ENCODE data around the gene PPP3R1. TPM values are rescaled to one million over a fixed set of nuclear protein-coding genes. Genes with fewer than 3 reads are reported as not detected.
A peak's percentile ranks its signal among the peaks of the same experiment; 100 is the strongest.

Gene PPP3R1
- total and polyA plus RNA-seq, 9 of the 15 experiments (the other 6 are each of a cell fraction or from before 2014, with no cell fraction given) = 3.7 to 70.0 (median 24.8) TPM

- TF ChIP-seq SAFB2 (IDR thresholded peaks at IDR 0.05; ENCODE audit: borderline replicate concordance, low read depth, low read length, severe bottlenecking) (no peak), SP2 (IDR thresholded peaks at IDR 0.05; ENCODE audit: extremely low read depth, low read depth, low read length, poor library complexity, severe bottlenecking) (no peak), SMARCC2 (IDR thresholded peaks at IDR 0.05; ENCODE audit: low read depth) (no peak), ZNF436 (CRISPR knock-in tag; IDR thresholded peaks at IDR 0.05) (no peak), ZNF408 (CRISPR knock-in tag; IDR thresholded peaks at IDR 0.05; ENCODE audit: low read depth) (no peak), SRSF1 (IDR thresholded peaks at IDR 0.05; ENCODE audit: low read depth, low read length) (no peak), ERF (CRISPR knock-in tag; IDR thresholded peaks at IDR 0.05) (no peak), ZBTB49 (CRISPR knock-in tag; IDR thresholded peaks at IDR 0.05; ENCODE audit: borderline replicate concordance) (no peak), ZNF398 (CRISPR knock-in tag; IDR thresholded peaks at IDR 0.05) (no peak), TARDBP (IDR thresholded peaks at IDR 0.05) (no peak), SMARCA5 (IDR thresholded peaks at IDR 0.05) (no peak), ZNF232 (CRISPR knock-in tag; IDR thresholded peaks at IDR 0.05) (no peak), NKRF (IDR thresholded peaks at IDR 0.05; ENCODE audit: borderline replicate concordance) (peak; percentile 54; the same call in 1 of the 2 replicates), ZNF134 (CRISPR knock-in tag; conservative IDR thresholded peaks at IDR 0.05) (no peak), MED1 (CRISPR knock-in tag; IDR thresholded peaks at IDR 0.05; ENCODE audit: borderline replicate concordance) (no peak), GATAD2A (IDR thresholded peaks at IDR 0.05) (peak; percentile 29; the same call in 1 of the 2 replicates), ZNF699 (CRISPR knock-in tag; IDR thresholded peaks at IDR 0.05; ENCODE audit: insufficient replicate concordance) (no peak), SMARCB1 (IDR thresholded peaks at IDR 0.05; ENCODE audit: insufficient read length, low read depth) (no peak), CBX2 (IDR thresholded peaks at IDR 0.05; ENCODE audit: insufficient read depth, low read length, poor library complexity, severe bottlenecking) (no peak), ZNF354B (CRISPR knock-in tag; IDR thresholded peaks at IDR 0.05) (no peak), KAT2B (IDR thresholded peaks at IDR 0.05; ENCODE audit: low read depth, low read length) (no peak)
These were observed 35.5 kb upstream of the PPP3R1 start (continued) for GRCh38 chr2:68287580-68288441.

All from K562 (cell line).